ENCODE results near the gene VENTX. TPM values are rescaled to one million over a fixed set of nuclear protein-coding genes. Genes with fewer than 3 reads are reported as not detected.
A peak's percentile ranks its signal among the peaks of the same experiment; 100 is the strongest.

Gene VENTX
- polyA plus RNA-seq, 3 donors from 2014 or later, result 0.24 TPM; not detected in 2

DNA sequence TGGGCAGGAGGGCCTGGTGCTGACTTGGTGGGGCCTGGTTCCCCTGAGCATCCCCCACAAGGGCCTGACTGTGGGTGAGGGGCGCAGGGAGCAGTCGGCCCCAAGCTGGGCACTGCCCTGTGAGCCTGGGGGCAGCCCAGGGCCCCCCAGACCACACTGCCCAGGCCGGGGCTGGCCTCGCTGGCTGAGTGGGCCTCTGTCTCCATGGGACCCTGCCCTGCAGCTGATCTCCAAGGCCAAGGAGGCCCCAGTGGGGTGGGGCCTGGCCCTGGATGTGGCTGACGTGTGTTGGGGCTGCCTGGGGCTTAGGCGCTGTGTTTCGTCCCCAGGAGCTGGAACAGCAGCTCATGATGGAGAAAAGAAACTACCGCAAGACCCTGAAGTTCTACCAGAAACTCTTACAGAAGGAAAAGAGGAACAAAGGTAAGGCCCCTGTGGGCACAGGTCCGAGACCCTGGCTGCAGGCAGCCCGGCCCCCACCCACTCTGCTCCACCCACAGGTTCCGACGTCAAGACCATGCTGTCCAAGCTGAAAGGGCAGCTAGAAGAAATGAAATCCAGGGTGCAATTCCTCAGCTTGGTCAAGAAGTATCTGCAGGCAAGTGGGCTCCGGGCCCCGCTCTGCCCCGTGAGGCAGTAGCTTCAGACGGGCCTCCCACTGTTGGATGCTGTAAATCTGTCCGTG, 31.2 kb upstream of the VENTX start:
- no peak for DNase-seq

DNA sequence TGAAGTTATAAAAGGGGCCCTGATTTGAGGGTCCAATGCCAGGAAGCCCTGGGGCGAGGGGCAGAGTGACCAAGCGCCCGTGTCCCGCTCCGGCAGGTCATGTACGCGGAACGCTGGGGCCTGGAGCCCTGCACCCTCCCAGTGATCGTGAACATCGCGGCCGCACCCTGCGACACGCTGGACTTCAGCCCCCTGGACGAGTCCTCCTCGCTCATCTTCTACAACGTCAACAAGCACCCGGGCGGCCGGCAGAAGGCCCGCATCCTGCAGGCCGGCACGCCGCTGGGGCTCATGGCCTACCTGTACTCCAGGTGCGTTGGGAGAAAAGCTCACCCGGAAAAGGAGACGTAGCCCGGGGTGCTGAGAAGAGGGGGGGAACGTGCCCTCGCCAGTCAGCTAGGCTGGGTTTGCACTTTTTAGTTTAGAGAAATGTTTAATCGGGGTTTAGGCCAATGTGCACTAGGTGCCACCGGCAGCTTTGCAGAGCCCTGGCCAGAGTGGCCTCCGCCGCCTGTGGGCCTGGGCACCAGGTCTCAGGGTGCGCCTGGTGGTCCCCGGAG, 30.5 kb upstream of the VENTX start:
- DNase-seq, result no peak
- Mint-ChIP-seq H3K9me3 (peaks cover 0 to 2% (median 0%) of the 10 kb centered on the region in 6 donors), H3K27ac (peak overlapping the region in 1 of 6 donors; percentile 34), H3K4me1 (no peaks in the 10 kb centered on the region), H3K36me3 (no peaks in the 10 kb centered on the region), H3K4me3 (no peak overlapping the region), H3K27me3 (ENCODE audit: low read depth in 3 of 3) (peaks cover 0 to 2% (median 2%) of the 10 kb centered on the region in 3 donors)

More for the DNA sequence above, 31.2 kb upstream of the VENTX start:
- no peaks in the 10 kb centered on the region for H3K4me1 Mint-ChIP-seq
- H3K27me3 Mint-ChIP-seq (ENCODE audit: low read depth in 3 of 3), result peaks cover 0 to 3% (median 0%) of the 10 kb centered on the region in 3 donors
- H3K36me3 Mint-ChIP-seq, result no peaks in the 10 kb centered on the region
- H3K4me3 Mint-ChIP-seq, result no peak overlapping the region
- peak overlapping the region in 1 of 6 donors; percentile 34 for H3K27ac Mint-ChIP-seq
- H3K9me3 Mint-ChIP-seq, result no peaks in the 10 kb centered on the region

DNA sequence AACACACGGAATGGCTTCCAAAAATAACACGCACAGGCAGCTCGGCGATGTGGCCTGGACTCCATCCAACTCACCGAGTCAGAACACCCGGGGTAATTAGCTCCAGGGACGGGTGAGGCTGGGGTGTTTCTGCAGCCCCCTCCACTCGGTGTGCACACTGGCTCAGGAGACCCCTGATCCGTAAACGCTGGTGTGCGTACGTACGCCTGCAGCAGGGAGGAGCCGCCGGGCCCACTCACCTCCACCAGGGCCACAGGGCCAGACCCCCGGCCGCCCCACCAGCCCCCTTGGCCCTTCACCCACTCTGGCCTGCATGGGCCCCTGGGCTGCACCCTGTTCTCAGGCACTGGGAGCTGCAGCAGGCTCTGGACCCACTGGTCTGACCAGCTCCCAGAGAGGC, 30.0 kb upstream of the VENTX start:
- H3K4me3 Mint-ChIP-seq, result no peak overlapping the region
- no peak for DNase-seq
- H3K27ac Mint-ChIP-seq, result no peak overlapping the region
- peaks cover 0 to 3% (median 0%) of the 10 kb centered on the region in 6 donors for H3K9me3 Mint-ChIP-seq
- H3K4me1 Mint-ChIP-seq, result no peaks in the 10 kb centered on the region
- peaks cover 0 to 4% (median 2%) of the 10 kb centered on the region in 3 donors for H3K27me3 Mint-ChIP-seq (ENCODE audit: low read depth in 3 of 3)
- no peaks in the 10 kb centered on the region for H3K36me3 Mint-ChIP-seq

DNA sequence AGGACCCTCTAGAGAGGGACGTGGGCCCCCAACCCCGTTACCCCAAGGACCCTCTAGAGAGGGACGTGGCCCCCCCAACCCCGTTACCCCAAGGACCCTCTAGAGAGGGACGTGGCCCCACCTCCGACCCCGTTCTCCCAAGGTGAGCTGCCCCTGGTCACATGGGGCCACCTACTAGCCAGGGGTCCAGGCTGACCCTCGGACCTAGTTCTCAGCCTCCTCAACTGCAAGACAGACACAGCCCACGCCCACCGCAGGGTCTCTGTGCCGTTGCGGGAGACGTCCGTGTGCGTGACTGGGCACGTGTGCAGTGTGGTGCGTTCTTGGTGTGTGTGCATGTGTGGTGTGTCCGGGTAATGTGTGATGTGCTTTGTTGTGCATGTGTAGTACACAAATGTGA, 29.2 kb upstream of the VENTX start:
- peaks cover 0 to 4% (median 2%) of the 10 kb centered on the region in 3 donors for H3K27me3 Mint-ChIP-seq (ENCODE audit: low read depth in 3 of 3)
- no peaks in the 10 kb centered on the region for H3K36me3 Mint-ChIP-seq
- H3K4me1 Mint-ChIP-seq, result no peaks in the 10 kb centered on the region
- no peak overlapping the region for H3K4me3 Mint-ChIP-seq
- H3K27ac Mint-ChIP-seq, result no peak overlapping the region
- DNase-seq, result no peak
- peaks cover 0 to 3% (median 0%) of the 10 kb centered on the region in 6 donors for H3K9me3 Mint-ChIP-seq

DNA sequence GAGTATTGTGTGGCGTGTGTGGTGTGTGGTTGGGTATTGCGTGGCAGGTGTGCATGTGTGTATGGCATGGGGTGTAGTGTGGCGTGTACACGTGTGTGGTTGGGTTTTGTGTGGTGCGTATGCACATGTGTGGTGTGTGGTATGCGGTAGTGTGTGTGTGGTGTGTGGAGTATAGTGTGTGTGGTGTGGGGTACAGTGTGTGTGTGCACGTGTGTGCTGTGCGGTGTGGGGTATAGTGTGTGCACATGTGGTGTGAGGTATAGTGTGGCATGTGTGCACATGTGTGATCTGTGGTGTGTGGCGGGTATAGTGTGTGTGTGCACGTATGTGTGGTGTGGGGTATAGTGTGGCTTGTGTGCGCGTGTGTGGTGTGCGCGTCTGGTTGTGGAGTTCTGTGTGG, 28.5 kb upstream of the VENTX start:
- Mint-ChIP-seq H3K36me3 (no peaks in the 10 kb centered on the region), H3K4me3 (no peak overlapping the region), H3K9me3 (peaks cover 0 to 3% (median 0%) of the 10 kb centered on the region in 6 donors), H3K27me3 (ENCODE audit: low read depth in 3 of 3) (peaks cover 0 to 4% (median 2%) of the 10 kb centered on the region in 3 donors), H3K4me1 (no peaks in the 10 kb centered on the region), H3K27ac (no peak overlapping the region)
- no peak for DNase-seq

DNA sequence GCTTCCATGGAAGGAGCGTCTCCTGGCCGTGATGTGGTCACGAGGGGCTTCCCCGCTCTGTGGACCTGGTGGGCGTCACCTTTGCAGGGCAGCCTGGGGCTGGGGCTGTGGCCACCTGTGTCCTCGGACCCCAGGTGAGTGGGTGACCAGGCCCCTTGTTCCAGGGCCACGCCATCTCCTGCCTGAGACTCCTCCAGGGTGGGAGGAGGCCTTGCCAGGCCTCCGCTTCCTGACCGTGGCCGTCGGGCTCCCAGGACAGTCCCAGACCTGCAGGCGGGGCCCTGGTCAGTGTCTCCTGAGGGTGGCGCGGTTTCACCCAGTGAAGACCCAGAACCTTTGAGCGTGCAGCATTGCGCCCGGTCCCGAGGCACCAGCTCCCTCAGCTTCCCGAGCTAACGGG, 28.0 kb upstream of the VENTX start:
- peaks cover 0 to 3% (median 0%) of the 10 kb centered on the region in 6 donors for H3K9me3 Mint-ChIP-seq
- H3K27me3 Mint-ChIP-seq (ENCODE audit: low read depth in 3 of 3), result peaks cover 0 to 4% (median 3%) of the 10 kb centered on the region in 3 donors
- DNase-seq, result no peak
- H3K27ac Mint-ChIP-seq, result no peak overlapping the region
- H3K36me3 Mint-ChIP-seq, result no peaks in the 10 kb centered on the region
- H3K4me3 Mint-ChIP-seq, result no peak overlapping the region
- H3K4me1 Mint-ChIP-seq, result no peaks in the 10 kb centered on the region

DNA sequence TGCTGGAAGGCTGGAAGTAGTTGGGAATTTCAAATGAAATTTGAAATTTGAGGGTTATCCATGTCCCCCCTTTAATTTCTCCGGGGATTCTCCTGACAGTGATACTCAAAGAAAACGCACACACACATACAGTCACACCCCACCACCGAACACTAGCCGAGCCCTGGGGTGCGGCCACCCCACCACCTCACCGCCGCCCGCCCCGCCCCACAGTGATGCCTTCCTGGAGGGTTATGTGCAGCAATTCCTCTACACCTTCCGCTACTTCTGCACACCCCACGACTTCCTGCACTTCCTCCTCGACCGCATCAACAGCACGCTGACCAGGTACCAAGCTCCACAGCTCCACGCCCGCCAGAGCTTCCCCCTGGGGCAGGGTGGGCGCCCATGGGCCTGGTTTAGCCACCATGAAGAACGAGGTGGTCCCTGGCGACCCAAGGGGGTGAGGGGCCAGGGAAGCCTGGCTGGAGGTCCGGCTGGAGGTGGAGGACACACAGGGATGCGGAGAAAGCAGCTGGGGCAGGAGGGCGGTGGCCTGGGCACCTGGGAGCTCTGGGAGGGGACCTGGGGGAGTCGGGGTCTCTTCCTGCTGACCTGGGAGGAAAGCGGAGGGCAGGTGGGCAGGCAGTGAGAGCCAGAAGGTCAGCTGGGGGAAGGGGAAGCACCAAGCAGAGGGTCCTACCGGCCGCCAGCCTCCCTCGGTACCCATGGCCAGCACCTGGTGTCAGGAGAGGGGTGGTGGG, 27.1 kb upstream of the VENTX start:
- peaks cover 0 to 3% (median 0%) of the 10 kb centered on the region in 6 donors for H3K9me3 Mint-ChIP-seq
- no peak for DNase-seq

DNA sequence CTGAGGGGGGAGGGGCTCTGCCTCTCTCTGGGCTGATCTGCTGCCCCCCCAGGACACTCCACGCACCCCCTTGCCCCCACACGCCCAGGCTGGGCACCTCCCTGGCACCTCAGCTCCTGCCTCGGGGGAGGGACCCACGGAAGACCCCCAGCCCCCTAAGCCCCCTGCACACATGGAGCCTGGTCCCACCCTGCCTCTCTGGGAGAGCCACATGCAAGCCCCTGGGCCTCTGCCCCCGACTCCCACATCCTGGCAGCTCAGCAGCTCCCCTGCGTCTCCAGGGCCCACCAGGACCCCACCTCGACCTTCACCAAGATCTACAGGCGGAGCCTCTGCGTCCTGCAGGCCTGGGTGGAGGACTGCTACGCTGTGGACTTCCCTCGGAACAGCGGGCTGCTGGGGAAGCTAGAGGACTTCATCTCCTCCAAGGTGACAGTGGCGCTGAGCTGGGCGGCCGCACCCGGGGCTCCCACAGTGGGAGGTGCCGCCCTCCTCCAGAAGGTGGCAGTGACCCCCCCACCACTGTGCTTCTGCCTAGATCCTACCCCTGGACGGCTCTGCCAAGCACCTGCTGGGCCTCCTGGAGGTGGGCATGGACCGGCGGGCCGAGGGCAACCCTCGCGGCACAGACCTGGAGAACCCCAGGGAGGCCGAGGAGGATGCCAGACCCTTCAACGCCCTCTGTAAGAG, 26.4 kb upstream of the VENTX start:
- Mint-ChIP-seq H3K27ac (no peak overlapping the region), H3K4me1 (no peaks in the 10 kb centered on the region), H3K27me3 (ENCODE audit: low read depth in 3 of 3) (peaks cover 0 to 6% (median 4%) of the 10 kb centered on the region in 3 donors), H3K4me3 (no peak overlapping the region), H3K36me3 (no peaks in the 10 kb centered on the region), H3K9me3 (peaks cover 0 to 3% (median 0%) of the 10 kb centered on the region in 6 donors)
- no peak for DNase-seq

More for the DNA sequence above, 27.1 kb upstream of the VENTX start:
- Mint-ChIP-seq H3K4me1 (no peaks in the 10 kb centered on the region), H3K36me3 (no peaks in the 10 kb centered on the region), H3K4me3 (no peak overlapping the region), H3K27ac (no peak overlapping the region), H3K27me3 (ENCODE audit: low read depth in 3 of 3) (peaks cover 0 to 4% (median 3%) of the 10 kb centered on the region in 3 donors)

DNA sequence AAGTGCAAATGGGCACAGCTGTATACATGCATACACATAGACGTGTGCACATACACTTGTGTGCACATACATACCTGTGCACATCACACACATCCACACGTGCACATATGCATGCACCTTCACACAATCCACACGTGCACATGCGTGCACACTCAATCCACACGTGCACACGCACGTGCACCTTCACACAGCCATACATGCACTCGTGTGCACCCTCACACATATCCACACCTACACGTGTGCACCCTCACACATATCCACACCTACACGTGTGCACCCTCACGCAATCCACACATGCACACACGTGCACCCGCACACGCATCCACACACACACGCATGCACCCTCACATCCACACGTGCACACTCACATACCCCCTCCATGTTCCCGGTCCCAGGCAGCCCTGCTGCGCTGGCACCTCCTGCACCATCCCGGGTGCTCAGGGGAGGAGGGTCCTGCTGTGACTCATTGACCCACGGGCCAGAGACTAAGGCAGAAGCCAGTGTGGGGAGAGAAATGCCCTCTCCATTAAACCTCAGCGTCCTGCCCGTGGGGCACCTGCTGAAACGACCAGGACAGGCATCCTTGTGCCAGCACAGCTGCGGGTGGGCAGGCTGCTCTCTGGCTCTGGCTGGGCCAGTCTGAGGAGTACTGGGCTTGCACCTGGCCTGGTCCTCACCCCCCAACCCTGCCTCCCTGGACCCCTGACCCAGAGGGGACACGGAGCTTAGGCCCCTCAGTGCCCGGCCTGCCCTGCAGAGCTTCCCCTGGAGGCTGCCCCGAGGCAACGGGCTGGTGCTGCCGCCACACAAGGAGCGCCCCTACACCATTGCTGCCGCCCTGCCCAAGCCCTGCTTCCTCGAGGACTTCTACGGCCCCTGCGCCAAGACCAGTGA, 25.4 kb upstream of the VENTX start:
- Mint-ChIP-seq H3K4me1 (no peaks in the 10 kb centered on the region), H3K36me3 (no peaks in the 10 kb centered on the region), H3K27ac (no peak overlapping the region), H3K4me3 (no peak overlapping the region), H3K27me3 (ENCODE audit: low read depth in 3 of 3) (peaks cover 0 to 7% (median 6%) of the 10 kb centered on the region in 3 donors), H3K9me3 (peaks cover 0 to 3% (median 0%) of the 10 kb centered on the region in 6 donors)
- no peak for DNase-seq

DNA sequence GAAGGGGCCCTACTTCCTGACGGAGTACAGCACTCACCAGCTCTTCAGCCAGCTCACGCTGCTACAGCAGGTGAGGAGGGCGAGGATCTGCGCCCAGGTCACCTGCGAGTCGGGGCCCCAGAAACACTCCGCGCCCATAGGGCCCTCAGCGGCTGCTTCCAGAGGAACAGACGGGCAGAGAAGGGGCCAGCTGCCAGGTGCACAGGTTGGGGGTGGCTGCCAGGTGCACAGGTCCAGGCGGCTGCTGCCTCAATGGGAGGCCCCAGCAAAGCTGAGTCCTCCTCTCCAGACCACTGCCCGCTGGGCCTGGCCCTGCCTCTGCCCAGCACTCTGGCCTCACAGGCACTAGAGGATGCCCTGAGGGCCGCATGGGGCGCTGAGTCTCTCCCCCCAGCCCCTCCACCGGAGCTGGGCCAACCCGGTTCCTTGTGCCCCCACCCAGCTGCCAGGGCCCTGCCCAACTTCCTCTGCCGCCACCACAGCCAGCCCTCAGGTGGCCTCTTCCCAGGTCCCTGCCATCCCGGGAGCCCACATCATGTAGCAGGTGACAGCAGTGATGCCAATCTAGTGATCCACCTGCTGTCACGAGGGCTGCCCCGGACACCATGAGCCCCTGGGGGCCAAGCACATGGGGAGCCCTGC, 24.7 kb upstream of the VENTX start:
- DNase-seq, result no peak
- H3K27ac Mint-ChIP-seq, result no peak overlapping the region
- H3K4me1 Mint-ChIP-seq, result no peaks in the 10 kb centered on the region

DNA sequence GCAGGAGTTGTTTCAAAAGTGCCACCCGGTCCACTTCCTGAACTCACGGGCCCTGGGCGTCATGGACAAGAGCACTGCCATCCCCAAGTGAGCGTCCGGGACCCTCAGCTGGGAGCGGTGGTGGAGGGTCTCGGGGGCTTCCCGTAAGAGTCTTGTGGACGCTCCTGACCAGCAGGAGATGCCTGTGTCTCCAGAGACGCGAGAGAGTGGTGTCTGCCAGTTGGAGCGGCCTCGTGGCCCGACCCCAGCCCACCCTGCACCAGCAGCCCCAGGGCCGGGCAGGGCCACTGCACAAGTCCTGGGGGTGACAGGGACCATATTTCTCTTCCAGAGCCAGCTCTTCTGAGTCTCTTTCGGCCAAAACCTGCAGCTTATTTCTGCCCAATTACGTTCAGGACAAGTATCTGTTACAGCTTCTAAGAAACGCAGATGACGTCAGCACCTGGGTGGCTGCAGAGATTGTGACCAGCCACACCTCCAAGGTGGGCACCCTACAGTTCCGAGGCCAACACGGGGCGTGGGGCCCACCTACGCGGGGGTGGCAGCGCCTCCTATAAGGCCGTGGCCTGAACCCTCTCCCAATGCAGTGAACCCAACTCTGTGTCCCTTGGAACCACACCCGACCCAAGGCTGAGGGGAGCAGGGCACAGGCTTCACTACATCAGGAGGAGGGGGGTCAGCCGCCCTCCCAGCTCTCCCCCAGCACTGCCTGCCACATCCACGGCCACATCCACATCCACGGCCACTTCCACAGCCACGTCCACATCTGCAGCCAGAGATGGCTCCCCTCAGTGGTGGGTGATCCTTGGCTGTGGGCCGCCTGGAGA, 23.8 kb upstream of the VENTX start:
- no peak for DNase-seq
- H3K27me3 Mint-ChIP-seq (ENCODE audit: low read depth in 3 of 3), result peaks cover 0 to 9% (median 6%) of the 10 kb centered on the region in 3 donors
- H3K27ac Mint-ChIP-seq, result no peak overlapping the region
- H3K4me3 Mint-ChIP-seq, result no peak overlapping the region
- H3K36me3 Mint-ChIP-seq, result no peaks in the 10 kb centered on the region
- peaks cover 0 to 3% (median 0%) of the 10 kb centered on the region in 6 donors for H3K9me3 Mint-ChIP-seq
- no peaks in the 10 kb centered on the region for H3K4me1 Mint-ChIP-seq

More for the DNA sequence above, 24.7 kb upstream of the VENTX start:
- Mint-ChIP-seq H3K36me3 (no peaks in the 10 kb centered on the region), H3K27me3 (ENCODE audit: low read depth in 3 of 3) (peaks cover 0 to 7% (median 6%) of the 10 kb centered on the region in 3 donors), H3K9me3 (peaks cover 0 to 3% (median 0%) of the 10 kb centered on the region in 6 donors), H3K4me3 (no peak overlapping the region)
